Activated CD4-positive, alpha-beta T cell treated with anti-CD3 and anti-CD28 coated beads, Interleukin-2, Interleukin-4, amounts not matched to agents 100 ng/mL and 50 ng/mL, durations not matched to agents 16 hours and 8 hours (primary cell): ENCODE measurements around the gene HDGF.

ENCODE experiments used
- DNase-seq: peaks from one replicate; pipeline ENCODE4 v3.0.0-alpha.2; 2020; ENCODE audit warnings: low spot score

Gene HDGF

GRCh38 chr1:156751451-156751756, at the start of gene HDGF:
TSS of gene HDGF (minus strand) at chr1:156751675. CDS start at chr1:156751429, 246 bp downstream.
- DNase-seq: no peak

DNA sequence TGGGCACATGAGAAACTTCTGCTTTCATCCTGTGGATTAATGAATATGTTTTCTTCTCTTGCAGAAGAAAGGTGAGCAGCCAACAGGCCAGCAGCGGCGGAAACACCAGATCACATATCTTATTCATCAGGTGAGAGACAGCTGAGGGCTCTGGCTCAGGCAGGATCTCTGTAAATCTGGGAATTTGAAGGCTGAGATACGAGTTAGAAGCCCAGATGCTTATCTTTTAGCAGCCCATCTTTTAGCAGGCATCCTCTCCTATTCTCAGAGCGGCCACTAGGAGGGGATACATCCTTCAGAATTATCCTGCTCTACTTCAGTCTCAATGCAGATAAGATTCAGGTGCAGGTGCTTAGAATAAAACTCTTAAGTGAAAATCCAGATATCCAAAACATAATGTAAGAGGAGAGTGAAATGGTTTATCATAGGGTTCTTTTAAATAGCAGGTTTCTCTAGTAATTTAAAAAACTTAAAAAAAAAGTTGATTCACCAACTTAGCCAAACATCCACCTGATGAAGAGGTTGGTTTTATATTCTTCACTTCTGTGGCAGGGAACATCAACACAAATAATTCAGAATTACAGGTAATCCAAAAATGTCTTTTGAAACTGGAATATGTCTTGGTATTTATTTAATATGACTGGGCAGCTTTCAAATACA, 45.9 kb upstream of the HDGF start:
- DNase-seq: peak; percentile 60

DNA sequence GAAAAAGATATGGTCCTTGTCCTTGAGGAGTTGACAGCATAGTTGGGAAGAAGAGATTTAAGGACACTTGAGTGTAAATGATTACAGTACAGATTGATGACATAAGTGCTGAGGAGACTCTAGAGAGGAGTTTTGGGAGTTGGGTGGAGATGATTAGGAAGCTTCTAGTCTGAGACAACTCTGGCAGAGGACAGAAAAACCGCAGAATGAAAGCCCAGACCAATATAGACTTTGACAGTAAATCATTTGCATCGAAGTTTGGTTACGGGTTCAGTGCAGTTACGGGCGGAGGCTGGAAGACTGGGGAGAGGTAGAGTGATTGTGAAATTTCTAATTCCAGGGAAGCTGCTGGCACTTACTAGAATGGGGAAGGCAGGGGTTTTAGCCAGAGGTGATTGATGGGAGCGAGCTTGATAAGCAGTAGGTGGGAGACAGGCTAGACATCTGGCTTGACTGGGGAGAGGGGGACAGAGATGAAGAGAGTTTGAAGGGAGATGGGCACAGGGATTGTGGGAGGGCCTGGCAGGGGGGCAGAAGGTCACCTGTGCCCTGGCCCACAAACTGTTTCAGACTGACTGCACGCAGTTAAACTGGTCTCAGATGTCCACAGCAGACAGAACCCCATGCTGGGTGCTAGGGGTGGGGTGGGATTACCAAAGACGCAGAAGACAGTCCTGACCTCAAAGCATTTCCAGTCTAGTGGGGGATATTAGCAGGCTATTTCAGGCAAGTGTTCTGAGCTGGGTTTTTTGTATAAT, 45.0 kb upstream of the HDGF start:
- DNase-seq: no peak

GRCh38 chr1:156795787-156796186, 44.3 kb upstream of the HDGF start:
- no peak for DNase-seq

- no peak for DNase-seq
Measured at GRCh38 chr1:156795374-156795733, 43.9 kb upstream of the HDGF start.

- no peak for DNase-seq
Measured at GRCh38 chr1:156794506-156795373, 43.3 kb upstream of the HDGF start.

DNA sequence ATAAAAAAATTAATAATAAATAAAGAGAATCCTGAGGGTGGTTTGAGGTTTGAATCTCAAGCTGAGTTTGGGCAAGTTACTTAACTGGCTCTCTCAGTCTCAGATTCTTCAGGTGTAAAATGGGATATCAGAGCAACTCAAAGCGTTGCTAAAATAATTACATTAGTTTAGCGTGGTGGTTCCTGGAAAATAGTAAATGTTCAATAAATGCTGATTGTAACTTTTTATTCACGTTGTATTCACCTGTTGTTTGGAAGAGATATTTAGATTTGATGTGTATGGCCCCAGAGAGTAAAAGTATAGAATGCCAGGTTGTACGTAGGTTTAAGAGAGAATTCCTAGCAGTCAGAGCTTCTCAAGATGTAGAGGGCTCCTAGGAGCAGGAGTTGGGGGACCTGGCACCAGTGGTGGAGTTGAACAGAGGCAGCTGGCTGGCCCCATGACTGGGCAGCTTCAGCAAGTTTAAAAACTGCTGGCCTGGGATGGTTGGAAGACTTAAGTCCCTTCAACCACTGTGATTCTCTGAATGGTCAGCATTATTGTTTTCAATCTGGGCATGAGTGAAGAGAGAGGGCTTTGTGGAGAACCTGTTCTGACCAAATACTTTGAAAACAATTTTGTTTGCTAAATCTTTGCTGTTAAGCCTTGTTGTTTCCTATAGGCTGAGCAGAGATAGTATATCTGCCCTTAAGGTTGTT, 38.3 kb upstream of the HDGF start:
- no peak for DNase-seq

DNA sequence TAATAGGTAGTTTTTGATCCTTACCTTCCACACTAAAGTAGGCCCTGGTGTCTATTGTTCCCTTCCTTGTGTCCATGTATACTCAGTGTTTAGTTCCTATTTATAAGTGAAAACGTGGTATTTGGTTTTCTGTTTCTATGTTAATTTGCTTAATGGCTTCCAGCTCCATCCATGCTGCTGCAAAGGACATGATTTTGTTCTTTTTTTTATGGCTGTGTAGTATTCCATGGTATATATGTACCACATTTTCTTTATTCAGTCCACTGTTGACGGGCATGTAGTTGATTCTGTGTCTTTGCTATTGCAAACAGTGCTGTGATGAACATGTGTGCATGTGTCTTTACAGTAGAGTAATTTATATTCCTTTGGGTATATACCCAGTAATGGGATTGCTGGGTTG, 36.7 kb upstream of the HDGF start:
- no peak for DNase-seq

GRCh38 chr1:156786640-156787039, 35.2 kb upstream of the HDGF start:
- DNase-seq: no peak

- DNase-seq: no peak
Measured at GRCh38 chr1:156785458-156785857, 34.0 kb upstream of the HDGF start.

GRCh38 chr1:156781585-156782186, 30.2 kb upstream of the HDGF start:
- DNase-seq: no peak

DNA sequence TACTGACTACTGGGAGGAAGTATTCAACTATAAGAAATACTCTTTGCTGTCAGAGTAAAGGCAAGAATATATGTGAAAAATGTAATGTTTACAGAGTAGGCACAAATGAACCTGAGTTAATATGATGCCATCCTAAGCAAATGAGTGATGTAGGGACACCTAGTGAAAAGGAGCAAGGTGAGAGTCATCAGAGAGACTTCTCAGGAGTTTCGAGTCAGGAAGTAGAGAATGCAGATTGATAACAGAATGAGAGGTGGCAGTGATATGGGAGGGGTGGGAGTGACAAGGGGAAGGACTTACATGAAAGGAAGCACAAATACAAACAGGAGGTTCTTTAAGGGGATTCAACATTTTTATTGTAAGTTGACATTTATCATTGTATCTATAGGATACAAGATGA, 26.1 kb upstream of the HDGF start:
- DNase-seq: no peak

- no peak for DNase-seq
Measured at GRCh38 chr1:156776942-156777341, 25.5 kb upstream of the HDGF start.

DNA sequence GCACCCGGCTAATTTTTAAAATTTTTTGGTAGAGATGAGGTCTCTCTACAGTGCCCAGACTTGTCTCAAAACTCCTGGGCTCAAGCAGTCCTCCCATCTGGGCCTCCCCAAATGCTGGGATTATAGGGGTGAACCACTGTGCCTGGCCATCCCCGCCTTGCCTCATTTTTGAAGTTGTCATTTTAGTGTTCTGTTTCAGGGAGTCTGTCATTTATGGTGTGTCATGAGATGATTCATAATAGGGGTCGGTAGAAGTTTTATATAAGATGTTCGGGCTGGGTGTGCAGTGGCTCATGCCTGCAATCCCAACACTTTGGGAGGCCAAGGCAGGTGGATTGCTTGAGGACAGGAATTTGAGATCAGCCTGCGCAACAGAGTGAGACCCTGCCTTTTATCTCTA, 24.3 kb upstream of the HDGF start:
- peak; percentile 9 for DNase-seq

DNA sequence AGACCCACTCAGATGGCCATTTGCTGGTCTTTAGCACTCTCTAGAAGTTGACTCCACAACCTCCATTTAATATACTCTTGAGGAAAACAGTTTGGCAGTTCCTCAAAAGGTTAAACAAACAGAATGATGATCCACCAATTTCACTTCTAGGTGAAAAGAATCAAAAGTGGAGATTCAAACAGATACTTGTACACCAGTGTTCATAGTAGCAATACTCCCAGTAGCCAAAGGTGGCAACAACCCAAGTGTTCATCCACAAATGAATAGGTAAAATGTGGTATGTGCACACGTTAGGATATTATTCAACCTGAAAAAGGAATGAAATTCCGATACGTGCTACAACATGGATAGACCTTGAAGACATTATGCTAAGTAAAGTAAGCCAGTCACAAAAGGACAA, 22.1 kb upstream of the HDGF start:
- DNase-seq: peak; percentile 55

GRCh38 chr1:156772728-156773497, 21.4 kb upstream of the HDGF start:
- DNase-seq: no peak

DNA sequence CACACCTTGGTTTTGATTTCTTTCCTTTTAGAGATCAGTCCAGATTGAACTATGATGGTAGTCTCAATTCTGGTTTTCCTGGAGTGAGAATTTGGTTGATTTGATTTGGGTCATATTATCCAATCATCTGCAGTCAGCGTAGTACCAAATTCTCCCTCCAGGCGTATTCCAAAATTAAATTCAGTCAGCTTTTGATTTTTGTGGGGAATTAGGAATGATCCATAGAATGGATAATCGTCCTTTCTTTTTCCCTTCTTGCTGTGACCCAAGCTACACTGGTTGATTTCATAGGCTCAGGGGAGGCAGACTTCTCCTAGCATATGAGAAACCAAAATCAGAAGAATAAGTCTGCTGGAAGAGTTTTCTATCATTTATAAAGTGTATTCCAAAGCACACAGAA, 20.7 kb upstream of the HDGF start:
- no peak for DNase-seq

GRCh38 chr1:156768610-156769295, 17.3 kb upstream of the HDGF start:
- DNase-seq: no peak

GRCh38 chr1:156767879-156768604, 16.6 kb upstream of the HDGF start:
- DNase-seq: no peak
